SK-N-SH treated with all-trans-retinoic acid at 6 μM for 48 hours (cell line): Measurements from ENCODE around the gene FGF14.

Source experiments
- ARNTL ChIP-seq: fragments of 450-650 bp; formaldehyde crosslinking; IDR thresholded peaks from 2 replicates; pipeline ENCODE4 v1.5.0; 2020; ENCODE audit warnings: low read depth, mild to moderate bottlenecking, moderate library complexity, borderline replicate concordance
- ISL1 ChIP-seq: fragments of 250-450 bp; sonication (Bioruptor Pico); IDR thresholded peaks from 2 replicates; pipeline ENCODE4 v2.1.2; 2022; ENCODE audit warnings: mild to moderate bottlenecking, moderate library complexity
- PPARA ChIP-seq: fragments of 250-450 bp; sonication (Bioruptor Pico); IDR thresholded peaks from 2 replicates; pipeline ENCODE4 v1.5.0; 2020; ENCODE audit warnings: mild to moderate bottlenecking, borderline replicate concordance
- RARB ChIP-seq: fragments of 250-450 bp; sonication (Bioruptor Pico); IDR thresholded peaks from 2 replicates; pipeline ENCODE4 v1.8.0; 2021; ENCODE audit warnings: mild to moderate bottlenecking, moderate library complexity
- SNAI2 ChIP-seq: fragments of 250-450 bp; sonication (Bioruptor Pico); IDR thresholded peaks from 2 replicates; pipeline ENCODE4 v1.5.0; 2020; ENCODE audit warnings: mild to moderate bottlenecking, moderate library complexity
- ZC3H10 ChIP-seq: fragments of 250-450 bp; sonication (Bioruptor Pico); IDR thresholded peaks from 2 replicates; pipeline ENCODE4 v1.5.1; 2021; ENCODE audit warnings: mild to moderate bottlenecking, moderate library complexity
- ZFP30 ChIP-seq: fragments of 450-650 bp; formaldehyde crosslinking; IDR thresholded peaks from 2 replicates; pipeline ENCODE4 v1.5.0; 2022; ENCODE audit warnings: mild to moderate bottlenecking, moderate library complexity
- TF ChIP-seq, protein P1 (sequence below): fragments of 250-450 bp; sonication (Bioruptor Pico); IDR thresholded peaks from 2 replicates; pipeline ENCODE4 v1.8.0; 2020; ENCODE audit warnings: mild to moderate bottlenecking, moderate library complexity, borderline replicate concordance
- TF ChIP-seq, protein P2 (sequence below): fragments of 250-450 bp; sonication (Bioruptor Pico); IDR thresholded peaks from 2 replicates; pipeline ENCODE4 v1.8.0; 2021; ENCODE audit warnings: low read depth, mild to moderate bottlenecking, moderate library complexity, borderline replicate concordance
- TF ChIP-seq, protein P3 (sequence below): fragments of 250-450 bp; sonication (Bioruptor Pico); IDR thresholded peaks from 2 replicates; pipeline ENCODE4 v1.5.0; 2020; ENCODE audit warnings: mild to moderate bottlenecking, moderate library complexity

DNA sequence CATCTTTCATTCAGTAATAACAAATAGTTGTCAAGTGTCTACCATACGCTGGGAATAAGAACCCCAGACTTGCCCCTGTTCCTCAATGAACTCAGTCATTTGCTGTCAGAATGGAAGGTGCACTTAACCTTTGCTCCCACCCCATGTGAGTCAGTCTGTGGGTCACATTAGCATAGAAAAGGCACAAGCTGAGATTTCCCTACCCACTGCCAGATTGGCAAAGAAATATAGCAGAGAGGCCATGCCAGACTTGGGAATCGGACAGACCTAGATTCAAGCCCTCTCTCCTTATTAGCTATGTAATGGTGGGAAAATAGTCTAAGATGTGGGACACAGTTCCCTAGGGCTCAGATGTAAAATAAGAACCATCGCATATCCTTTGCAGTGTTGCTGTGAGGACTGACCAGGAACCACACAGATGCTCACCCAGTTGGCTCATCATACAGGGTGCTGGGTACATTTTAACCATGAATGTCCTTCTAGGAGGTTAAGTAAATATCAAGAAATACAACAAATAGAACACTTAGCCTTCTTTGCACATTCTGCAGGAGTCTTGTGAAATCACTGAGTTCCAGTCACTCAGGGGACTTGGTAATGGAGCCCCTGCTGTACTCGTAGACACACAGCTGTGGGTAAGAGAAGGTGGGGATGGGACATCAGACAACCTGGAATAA lies 218.2 kb downstream of the FGF14 start:
- TF ChIP-seq, protein P1, sequence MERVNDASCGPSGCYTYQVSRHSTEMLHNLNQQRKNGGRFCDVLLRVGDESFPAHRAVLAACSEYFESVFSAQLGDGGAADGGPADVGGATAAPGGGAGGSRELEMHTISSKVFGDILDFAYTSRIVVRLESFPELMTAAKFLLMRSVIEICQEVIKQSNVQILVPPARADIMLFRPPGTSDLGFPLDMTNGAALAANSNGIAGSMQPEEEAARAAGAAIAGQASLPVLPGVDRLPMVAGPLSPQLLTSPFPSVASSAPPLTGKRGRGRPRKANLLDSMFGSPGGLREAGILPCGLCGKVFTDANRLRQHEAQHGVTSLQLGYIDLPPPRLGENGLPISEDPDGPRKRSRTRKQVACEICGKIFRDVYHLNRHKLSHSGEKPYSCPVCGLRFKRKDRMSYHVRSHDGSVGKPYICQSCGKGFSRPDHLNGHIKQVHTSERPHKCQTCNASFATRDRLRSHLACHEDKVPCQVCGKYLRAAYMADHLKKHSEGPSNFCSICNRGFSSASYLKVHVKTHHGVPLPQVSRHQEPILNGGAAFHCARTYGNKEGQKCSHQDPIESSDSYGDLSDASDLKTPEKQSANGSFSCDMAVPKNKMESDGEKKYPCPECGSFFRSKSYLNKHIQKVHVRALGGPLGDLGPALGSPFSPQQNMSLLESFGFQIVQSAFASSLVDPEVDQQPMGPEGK: no peak
- TF ChIP-seq, protein P2, sequence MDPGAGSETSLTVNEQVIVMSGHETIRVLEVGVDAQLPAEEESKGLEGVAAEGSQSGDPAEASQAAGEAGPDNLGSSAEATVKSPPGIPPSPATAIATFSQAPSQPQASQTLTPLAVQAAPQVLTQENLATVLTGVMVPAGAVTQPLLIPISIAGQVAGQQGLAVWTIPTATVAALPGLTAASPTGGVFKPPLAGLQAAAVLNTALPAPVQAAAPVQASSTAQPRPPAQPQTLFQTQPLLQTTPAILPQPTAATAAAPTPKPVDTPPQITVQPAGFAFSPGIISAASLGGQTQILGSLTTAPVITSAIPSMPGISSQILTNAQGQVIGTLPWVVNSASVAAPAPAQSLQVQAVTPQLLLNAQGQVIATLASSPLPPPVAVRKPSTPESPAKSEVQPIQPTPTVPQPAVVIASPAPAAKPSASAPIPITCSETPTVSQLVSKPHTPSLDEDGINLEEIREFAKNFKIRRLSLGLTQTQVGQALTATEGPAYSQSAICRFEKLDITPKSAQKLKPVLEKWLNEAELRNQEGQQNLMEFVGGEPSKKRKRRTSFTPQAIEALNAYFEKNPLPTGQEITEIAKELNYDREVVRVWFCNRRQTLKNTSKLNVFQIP: no peak
- TF ChIP-seq PPARA (CRISPR knock-in tag) (no peak), ARNTL (CRISPR knock-in tag) (no peak), ZC3H10 (CRISPR knock-in tag) (no peak), SNAI2 (CRISPR knock-in tag) (no peak), RARB (CRISPR knock-in tag) (no peak), ZFP30 (CRISPR knock-in tag) (no peak), ISL1 (CRISPR knock-in tag) (no peak)
- TF ChIP-seq, protein P3, sequence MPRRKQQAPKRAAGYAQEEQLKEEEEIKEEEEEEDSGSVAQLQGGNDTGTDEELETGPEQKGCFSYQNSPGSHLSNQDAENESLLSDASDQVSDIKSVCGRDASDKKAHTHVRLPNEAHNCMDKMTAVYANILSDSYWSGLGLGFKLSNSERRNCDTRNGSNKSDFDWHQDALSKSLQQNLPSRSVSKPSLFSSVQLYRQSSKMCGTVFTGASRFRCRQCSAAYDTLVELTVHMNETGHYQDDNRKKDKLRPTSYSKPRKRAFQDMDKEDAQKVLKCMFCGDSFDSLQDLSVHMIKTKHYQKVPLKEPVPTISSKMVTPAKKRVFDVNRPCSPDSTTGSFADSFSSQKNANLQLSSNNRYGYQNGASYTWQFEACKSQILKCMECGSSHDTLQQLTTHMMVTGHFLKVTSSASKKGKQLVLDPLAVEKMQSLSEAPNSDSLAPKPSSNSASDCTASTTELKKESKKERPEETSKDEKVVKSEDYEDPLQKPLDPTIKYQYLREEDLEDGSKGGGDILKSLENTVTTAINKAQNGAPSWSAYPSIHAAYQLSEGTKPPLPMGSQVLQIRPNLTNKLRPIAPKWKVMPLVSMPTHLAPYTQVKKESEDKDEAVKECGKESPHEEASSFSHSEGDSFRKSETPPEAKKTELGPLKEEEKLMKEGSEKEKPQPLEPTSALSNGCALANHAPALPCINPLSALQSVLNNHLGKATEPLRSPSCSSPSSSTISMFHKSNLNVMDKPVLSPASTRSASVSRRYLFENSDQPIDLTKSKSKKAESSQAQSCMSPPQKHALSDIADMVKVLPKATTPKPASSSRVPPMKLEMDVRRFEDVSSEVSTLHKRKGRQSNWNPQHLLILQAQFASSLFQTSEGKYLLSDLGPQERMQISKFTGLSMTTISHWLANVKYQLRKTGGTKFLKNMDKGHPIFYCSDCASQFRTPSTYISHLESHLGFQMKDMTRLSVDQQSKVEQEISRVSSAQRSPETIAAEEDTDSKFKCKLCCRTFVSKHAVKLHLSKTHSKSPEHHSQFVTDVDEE (CRISPR knock-in tag): no peak
